ENCODE data around the gene ZBTB7B. TPM values are rescaled to one million over a fixed set of nuclear protein-coding genes. Genes with fewer than 3 reads are reported as not detected.

ZBTB7B gene
- total and polyA plus RNA-seq, 9 of the 15 experiments (the other 6 are each of a cell fraction or from before 2014, with no cell fraction given) = 0.04 to 46.5 (median 15.2) TPM

DNA sequence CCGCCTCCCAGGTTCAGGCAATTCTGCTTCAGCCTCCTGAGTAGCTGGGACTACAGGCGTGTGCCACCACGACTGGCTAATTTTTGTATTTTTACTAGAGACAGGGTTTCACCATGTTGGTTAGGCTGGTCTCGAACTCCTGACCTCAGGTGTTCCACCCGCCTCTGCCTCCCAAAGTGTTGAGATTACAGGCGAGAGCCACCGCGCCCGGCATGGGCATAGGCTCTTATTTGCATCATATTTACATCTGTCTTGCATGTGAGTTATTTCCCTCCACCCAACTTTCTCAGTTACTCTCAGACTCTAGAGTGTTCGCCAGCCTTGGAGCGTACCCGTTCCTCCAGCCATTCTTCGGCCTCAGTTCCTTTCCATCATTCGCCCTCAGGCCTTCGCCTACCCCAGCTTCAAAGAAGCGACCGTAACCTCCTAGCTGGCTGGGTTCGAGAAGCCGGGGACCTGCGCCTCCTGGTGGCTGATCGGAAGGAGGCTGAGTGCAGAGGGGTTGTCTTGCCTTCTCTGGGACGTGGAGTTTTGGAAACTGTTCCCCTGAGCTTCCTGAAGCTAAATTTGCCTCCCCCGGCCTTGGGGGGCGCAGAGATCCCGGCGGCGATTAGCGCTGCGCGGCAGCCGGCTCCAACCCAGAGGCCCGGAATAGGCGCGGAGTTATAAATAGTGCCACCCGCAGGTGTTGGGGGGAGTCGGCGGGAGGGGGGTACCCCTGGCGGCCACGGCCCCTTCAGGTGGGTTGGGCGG lies 3.6 kb upstream of the ZBTB7B start (continued):
- TF ChIP-seq THRA (IDR thresholded peaks at IDR 0.05) (no peak), TCF15 (CRISPR knock-in tag; IDR thresholded peaks at IDR 0.05) (no peak), EP400 (IDR thresholded peaks at IDR 0.05) (no peak), NRF1 (conservative IDR thresholded peaks at IDR 0.05 in 1 of 2, IDR thresholded peaks at IDR 0.05 in 1 of 2) (no peak), SMARCC2 (IDR thresholded peaks at IDR 0.05; ENCODE audit: low read depth) (no peak), MTA3 (IDR thresholded peaks at IDR 0.05; ENCODE audit: borderline replicate concordance) (peak; percentile 21; the same call in 1 of the 2 replicates), BCLAF1 (IDR thresholded peaks at IDR 0.05; ENCODE audit: borderline replicate concordance in 1 of 2, control insufficient read depth in 1 of 2, low read depth in 2 of 2, low read length in 1 of 2) (0 out of 4 replicates have a peak, but pooled peaks of 1 of the 2 experiments have one; percentile 66), JUND (IDR thresholded peaks at IDR 0.05; ENCODE audit: borderline replicate concordance, low read depth, low read length) (peak; percentile 53; the same call in 1 of the 2 replicates), JUND (tag; IDR thresholded peaks at IDR 0.05; ENCODE audit: borderline replicate concordance, low read depth, low read length) (peak; percentile 46; the same call in 1 of the 3 replicates), MXI1 (IDR thresholded peaks at IDR 0.05; ENCODE audit: low read depth, low read length) (no peak), KDM2B (CRISPR knock-in tag; IDR thresholded peaks at IDR 0.05) (0 out of 2 replicates have a peak, but pooled peaks have one; percentile 59), HDAC2 (IDR thresholded peaks at IDR 0.05) (no peak), PHF21A (IDR thresholded peaks at IDR 0.05; ENCODE audit: borderline replicate concordance, low read depth) (no peak), GTF2A2 (tag; IDR thresholded peaks at IDR 0.05) (0 out of 2 replicates have a peak, but pooled peaks have one; percentile 59), ZBTB1 (CRISPR knock-in tag; IDR thresholded peaks at IDR 0.05; ENCODE audit: borderline replicate concordance, low read depth) (no peak; the same call in 1 of the 2 replicates), CHD4 (IDR thresholded peaks at IDR 0.05; ENCODE audit: insufficient read depth, insufficient replicate concordance, low read depth, low read length, poor library complexity, severe bottlenecking) (no peak), ZNF778 (CRISPR knock-in tag; IDR thresholded peaks at IDR 0.05) (no peak), IRF2 (CRISPR knock-in tag; IDR thresholded peaks at IDR 0.05) (no peak), ZNF212 (CRISPR knock-in tag; IDR thresholded peaks at IDR 0.05) (no peak), ZFX (CRISPR knock-in tag; IDR thresholded peaks at IDR 0.05) (no peak)
- TF ChIP-seq, protein P1, sequence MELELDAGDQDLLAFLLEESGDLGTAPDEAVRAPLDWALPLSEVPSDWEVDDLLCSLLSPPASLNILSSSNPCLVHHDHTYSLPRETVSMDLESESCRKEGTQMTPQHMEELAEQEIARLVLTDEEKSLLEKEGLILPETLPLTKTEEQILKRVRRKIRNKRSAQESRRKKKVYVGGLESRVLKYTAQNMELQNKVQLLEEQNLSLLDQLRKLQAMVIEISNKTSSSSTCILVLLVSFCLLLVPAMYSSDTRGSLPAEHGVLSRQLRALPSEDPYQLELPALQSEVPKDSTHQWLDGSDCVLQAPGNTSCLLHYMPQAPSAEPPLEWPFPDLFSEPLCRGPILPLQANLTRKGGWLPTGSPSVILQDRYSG (tag; conservative IDR thresholded peaks at IDR 0.05; ENCODE audit: low read depth) = no peak

Measured in K562 (cell line).